Measurements from ENCODE around the gene XAB2.

Gene XAB2

GRCh38 chr19:7612282-7613274 lies 16.8 kb downstream of the XAB2 start:
- in situ Hi-C loops (cut with MboI; ENCODE audit: low sequenced_read_pairs) = no loop called here

- in situ Hi-C loops (cut with MboI; ENCODE audit: low sequenced_read_pairs) = no loop called here
Observed at GRCh38 chr19:7611541-7612279, 17.6 kb downstream of the XAB2 start.

GRCh38 chr19:7610491-7611240 lies 18.7 kb downstream of the XAB2 start:
- in situ Hi-C loops (cut with MboI; ENCODE audit: low sequenced_read_pairs) = no loop called here

DNA sequence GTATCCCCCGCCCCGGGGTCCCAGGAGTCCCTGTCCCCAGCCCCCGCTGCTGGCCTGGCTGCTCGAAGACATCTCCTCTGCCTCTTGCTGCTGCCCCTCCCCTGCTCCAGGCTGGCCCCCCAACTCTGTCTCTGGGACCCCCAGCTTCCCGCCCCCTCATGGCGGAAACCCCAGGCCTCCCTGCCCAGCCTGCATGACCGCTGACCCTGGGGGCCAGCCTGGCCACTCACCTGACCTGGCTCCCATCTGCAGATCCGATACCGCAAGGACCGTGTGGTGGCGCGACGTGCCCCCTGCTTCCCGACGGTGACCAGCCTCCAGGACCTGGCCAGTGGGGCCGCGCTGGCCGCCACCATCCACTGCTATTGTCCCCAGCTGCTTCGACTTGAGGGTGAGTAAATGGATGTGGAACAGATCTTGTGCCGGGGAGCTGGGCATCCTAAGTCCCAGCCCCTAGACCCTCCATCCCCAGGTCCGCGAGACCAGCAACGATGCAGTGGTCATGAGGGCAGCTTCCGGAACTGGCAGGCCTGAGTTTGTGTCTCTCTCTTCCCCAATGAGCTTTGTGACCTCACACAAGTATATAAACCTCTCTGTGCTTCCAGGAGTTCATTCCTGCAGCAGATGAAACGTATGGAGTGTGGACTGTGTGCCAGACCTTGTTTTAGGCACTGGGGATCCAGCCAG lies 21.3 kb downstream of the XAB2 start:
- in situ Hi-C loops (cut with MboI; ENCODE audit: low sequenced_read_pairs) = no loop called here

GRCh38 chr19:7607212-7607873 lies 22.0 kb downstream of the XAB2 start:
- in situ Hi-C loops (cut with MboI; ENCODE audit: low sequenced_read_pairs) = no loop called here

GRCh38 chr19:7606289-7606688 lies 23.1 kb downstream of the XAB2 start:
- in situ Hi-C loops (cut with MboI; ENCODE audit: low sequenced_read_pairs) = no loop called here

GRCh38 chr19:7605490-7606222 lies 23.7 kb downstream of the XAB2 start:
- in situ Hi-C loops (cut with MboI; ENCODE audit: low sequenced_read_pairs) = no loop called here

GRCh38 chr19:7603919-7604318 lies 25.4 kb downstream of the XAB2 start:
- in situ Hi-C loops (cut with MboI; ENCODE audit: low sequenced_read_pairs) = no loop called here

DNA sequence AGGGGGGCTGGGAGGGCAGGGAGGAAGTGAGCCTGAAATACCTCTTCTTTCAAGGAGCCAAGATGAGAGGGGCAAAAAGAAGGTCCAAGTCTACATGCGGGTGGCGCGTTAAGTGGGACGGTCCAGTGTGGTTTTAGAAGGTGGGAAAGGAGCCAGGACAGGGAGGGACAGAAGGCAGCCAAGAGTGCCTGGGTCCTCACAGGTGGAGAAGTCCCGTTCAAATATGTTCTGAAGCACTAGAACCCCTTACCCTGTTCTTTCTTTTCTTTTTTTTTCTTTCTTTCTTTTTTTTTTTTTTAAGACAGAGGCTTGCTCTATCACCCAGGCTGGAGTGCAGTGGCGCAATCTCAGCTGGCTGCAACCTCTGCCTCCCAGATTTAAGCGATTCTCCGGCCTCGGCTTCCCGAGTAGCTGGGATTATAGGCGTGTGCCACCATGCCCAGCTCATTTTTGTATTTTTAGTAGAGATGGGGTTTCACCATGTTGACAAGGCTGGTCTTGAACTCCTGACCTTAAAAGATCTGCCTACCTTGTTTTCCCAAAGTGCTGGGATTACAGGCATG lies 26.3 kb downstream of the XAB2 start:
- in situ Hi-C loops (cut with MboI; ENCODE audit: low sequenced_read_pairs) = no loop called here

GRCh38 chr19:7602240-7602934 lies 27.0 kb downstream of the XAB2 start:
- in situ Hi-C loops (cut with MboI; ENCODE audit: low sequenced_read_pairs) = no loop called here

DNA sequence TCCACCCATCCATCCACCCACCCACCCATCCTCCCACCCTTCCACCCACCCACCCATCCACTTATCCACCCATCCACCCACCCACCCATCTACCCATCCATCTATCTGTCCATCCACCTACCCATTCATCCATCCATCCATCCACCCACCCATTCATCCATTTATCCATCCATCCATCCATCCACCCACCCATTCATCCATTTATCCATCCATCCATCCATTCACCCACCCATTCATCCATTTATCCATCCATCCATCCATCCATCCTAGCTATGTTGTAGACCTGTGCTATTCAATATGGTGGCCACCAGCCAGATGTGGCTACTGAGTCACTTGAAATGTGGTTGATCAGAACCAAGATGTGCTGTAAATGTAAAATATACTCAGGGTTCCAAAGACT lies 28.6 kb downstream of the XAB2 start:
- in situ Hi-C loops (cut with MboI; ENCODE audit: low sequenced_read_pairs) = no loop called here

- in situ Hi-C loops (cut with MboI; ENCODE audit: low sequenced_read_pairs) = no loop called here
Observed at GRCh38 chr19:7598180-7598579, 31.2 kb downstream of the XAB2 start.

- in situ Hi-C loops (cut with MboI; ENCODE audit: low sequenced_read_pairs) = no loop called here
Observed at GRCh38 chr19:7597689-7598088, 31.7 kb downstream of the XAB2 start.

DNA sequence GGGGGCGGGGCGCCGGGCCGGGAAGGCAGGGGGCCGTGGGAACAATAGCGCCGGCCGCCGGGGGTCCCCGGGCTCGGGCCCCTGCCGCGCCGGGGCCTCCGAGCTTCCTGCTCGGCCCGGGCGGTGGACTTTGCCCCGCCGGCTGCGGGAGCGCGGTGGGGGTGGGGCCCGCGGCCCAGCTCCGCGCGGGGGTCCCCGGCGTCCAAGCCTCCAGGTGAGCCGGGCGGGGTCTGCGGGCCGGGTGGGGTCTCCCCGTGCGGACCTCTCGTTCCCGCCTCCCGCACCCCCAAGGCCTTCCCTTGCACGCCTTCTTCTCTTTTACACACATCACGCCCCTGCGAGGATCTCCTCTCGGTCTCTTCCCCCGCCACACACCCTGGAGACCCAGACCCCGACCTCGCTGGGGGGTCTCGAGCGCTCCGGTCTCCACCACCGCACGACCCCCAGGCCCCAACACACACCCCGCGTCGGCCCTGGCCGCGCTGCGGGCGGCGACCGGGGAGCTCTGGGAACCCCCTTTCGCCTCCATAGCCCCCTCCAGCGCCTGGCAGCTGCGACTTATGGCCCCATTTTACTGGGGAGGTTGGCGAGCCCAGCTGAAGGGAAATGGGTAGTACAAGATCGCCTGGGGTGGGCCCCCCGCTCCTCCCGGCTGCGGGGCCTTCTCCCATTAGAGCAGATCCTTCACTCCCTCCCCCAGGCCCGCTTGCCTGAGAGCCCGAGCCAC lies 33.0 kb downstream of the XAB2 start:
- in situ Hi-C loops (cut with MboI; ENCODE audit: low sequenced_read_pairs) = no loop called here

DNA sequence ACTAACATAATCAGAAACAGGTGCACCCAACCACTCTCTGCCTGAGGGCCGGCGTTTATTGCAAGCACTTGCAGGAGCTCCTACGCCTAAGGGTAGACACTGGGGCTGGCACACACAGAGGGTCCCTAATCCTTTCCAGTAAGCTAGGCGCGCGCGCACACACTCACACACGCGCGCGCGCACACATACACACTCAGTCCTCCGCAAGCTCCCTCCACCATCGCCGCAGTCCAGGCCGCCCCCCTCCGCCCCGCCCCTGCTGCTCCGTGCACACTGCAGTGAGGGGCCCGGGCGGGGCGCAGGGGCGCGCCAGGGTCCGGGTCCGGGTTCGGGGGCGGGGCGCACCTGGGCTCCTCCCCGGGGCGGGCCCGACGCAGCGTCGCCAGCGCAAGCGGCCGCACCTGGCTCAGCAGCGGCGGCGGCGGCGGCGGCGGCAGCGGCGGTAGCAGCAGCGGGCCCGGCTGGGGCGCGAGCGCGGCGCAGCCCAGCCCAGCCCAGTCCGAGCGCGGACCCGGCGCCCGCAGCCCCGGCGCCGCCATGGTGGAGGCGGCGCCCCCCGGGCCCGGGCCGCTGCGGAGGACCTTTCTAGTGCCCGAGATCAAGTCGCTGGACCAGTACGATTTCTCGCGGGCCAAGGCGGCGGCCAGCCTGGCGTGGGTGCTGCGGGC lies 33.7 kb downstream of the XAB2 start, which contains the start of gene CAMSAP3:
Gene CAMSAP3, plus strand, starts transcription at position 398 of the 668 bp plus-strand sequence. Its CDS starts 140 bp downstream, at position 538.
- in situ Hi-C loops (cut with MboI; ENCODE audit: low sequenced_read_pairs) = no loop called here

- in situ Hi-C loops (cut with MboI; ENCODE audit: low sequenced_read_pairs) = no loop called here
Observed at GRCh38 chr19:7590256-7590655, 39.1 kb downstream of the XAB2 start.

DNA sequence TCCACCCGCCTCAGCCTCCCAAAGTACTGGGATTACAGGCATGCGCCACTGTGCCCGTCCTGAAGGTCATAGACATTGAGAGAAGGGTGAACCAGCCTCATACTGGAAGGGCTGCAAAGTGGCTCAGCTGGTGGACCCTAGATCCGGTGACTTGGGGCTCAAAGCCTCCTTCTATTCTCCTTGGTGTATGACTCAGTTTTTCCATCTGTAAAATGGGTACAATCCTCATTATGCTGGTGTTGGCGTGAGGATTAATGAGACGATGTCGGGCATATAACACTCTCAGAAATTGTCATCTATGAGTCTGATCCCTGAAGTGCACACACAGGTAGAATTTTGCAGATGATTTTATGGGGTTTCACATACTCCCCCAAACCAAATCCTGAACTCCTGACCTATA lies 39.5 kb downstream of the XAB2 start:
- in situ Hi-C loops (cut with MboI; ENCODE audit: low sequenced_read_pairs) = no loop called here

Measured in hTERT RPE-1 (cell line).